ENCODE data around the gene TESK2.

The TESK2 gene

GRCh38 chr1:45331436-45332345 is 159.3 kb downstream of the TESK2 start:
- no peak for ATAC-seq
- TF ChIP-seq ARNTL (CRISPR knock-in tag; IDR thresholded peaks at IDR 0.05; ENCODE audit: borderline replicate concordance, low read depth) (no peak), ZC3H10 (CRISPR knock-in tag; IDR thresholded peaks at IDR 0.05) (no peak), OSR1 (CRISPR knock-in tag; IDR thresholded peaks at IDR 0.05) (no peak), TOX (CRISPR knock-in tag; IDR thresholded peaks at IDR 0.05; ENCODE audit: borderline replicate concordance) (no peak), CSRNP3 (CRISPR knock-in tag; IDR thresholded peaks at IDR 0.05) (no peak), TSHZ2 (CRISPR knock-in tag; IDR thresholded peaks at IDR 0.05) (no peak), POU6F1 (CRISPR knock-in tag; IDR thresholded peaks at IDR 0.05; ENCODE audit: borderline replicate concordance, low read depth) (no peak), ESRRG (CRISPR knock-in tag; IDR thresholded peaks at IDR 0.05) (no peak), CREB5 (CRISPR knock-in tag; IDR thresholded peaks at IDR 0.05; ENCODE audit: low read depth) (no peak), PPARA (CRISPR knock-in tag; IDR thresholded peaks at IDR 0.05; ENCODE audit: borderline replicate concordance) (no peak), CSDC2 (CRISPR knock-in tag; IDR thresholded peaks at IDR 0.05) (no peak), ISL1 (CRISPR knock-in tag; IDR thresholded peaks at IDR 0.05) (no peak), PATZ1 (CRISPR knock-in tag; IDR thresholded peaks at IDR 0.05; ENCODE audit: borderline replicate concordance) (no peak), TCF4 (CRISPR knock-in tag; IDR thresholded peaks at IDR 0.05; ENCODE audit: borderline replicate concordance) (no peak), ZFP30 (CRISPR knock-in tag; IDR thresholded peaks at IDR 0.05) (no peak), BACH2 (CRISPR knock-in tag; IDR thresholded peaks at IDR 0.05; ENCODE audit: borderline replicate concordance) (no peak)

- ATAC-seq = no peak
- TF ChIP-seq PATZ1 (CRISPR knock-in tag; IDR thresholded peaks at IDR 0.05; ENCODE audit: borderline replicate concordance) (no peak), SNAI2 (CRISPR knock-in tag; IDR thresholded peaks at IDR 0.05) (no peak), CSDC2 (CRISPR knock-in tag; IDR thresholded peaks at IDR 0.05) (no peak), ZC3H10 (CRISPR knock-in tag; IDR thresholded peaks at IDR 0.05) (no peak), RARB (CRISPR knock-in tag; IDR thresholded peaks at IDR 0.05) (no peak), POU6F1 (CRISPR knock-in tag; IDR thresholded peaks at IDR 0.05; ENCODE audit: borderline replicate concordance, low read depth) (no peak), ESRRG (CRISPR knock-in tag; IDR thresholded peaks at IDR 0.05) (no peak)
Measured at GRCh38 chr1:45329445-45329844, 161.5 kb downstream of the TESK2 start.
